ENCODE results near the gene FAM13A.

- no peak for TF ChIP-seq ZBTB7A (IDR thresholded peaks at IDR 0.05; ENCODE audit: low read depth)
- TF ChIP-seq MAX (IDR thresholded peaks at IDR 0.05): no peak
- no peak for TF ChIP-seq FOXM1 (IDR thresholded peaks at IDR 0.05; ENCODE audit: borderline replicate concordance, low read depth)
These were observed 246.7 kb downstream of the FAM13A start for GRCh38 chr4:88810325-88810724.
